CD4-positive, alpha-beta T cell (primary cell): ENCODE data around the gene LHFPL4. TPM values are rescaled to one million over a fixed set of nuclear protein-coding genes. Genes with fewer than 3 reads are reported as not detected.

ENCODE experiments used
- ATAC-seq: fragments of 200-7000 bp; cut with Tn5 transposase; one replicate; pipeline ENCODE4 v1.10.0; 2022; ENCODE audit warnings: mild to moderate bottlenecking; ENCODE audit not compliant: poor library complexity
- CTCF ChIA-PET: fragments of 350-600 bp; sonication (Branson Sonifier 250); formaldehyde crosslinking; loops from one replicate; lab custom pipeline; 2021; ENCODE audit warnings: antibody characterized with exemption, inconsistent platforms; lab: Charles Lee
- POLR2A ChIA-PET: fragments of 350-600 bp; sonication (Branson Sonifier 250); formaldehyde crosslinking; loops from one replicate; lab custom pipeline; 2021; ENCODE audit warnings: antibody characterized with exemption, inconsistent platforms; lab: Charles Lee
- DNase-seq, 14 experiments: peaks; one replicate each; pipeline ENCODE4 v3.0.0-alpha.2; 2013 to 2020; ENCODE audit warnings: mixed read lengths in 2 of 14
- H3K27ac ChIP-seq, 2 donors: one replicate each; pipeline versions ENCODE4 v1.5.1 to v1.7.0; 2013; ENCODE audit warnings: low read length in 2 of 2, low read depth in 1 of 2, mild to moderate bottlenecking in 1 of 2
- H3K27me3 ChIP-seq, 2 experiments: 1 replicate in 1 of 2; 2 replicates in 1 of 2; pipeline versions ENCODE4 v1.6.1 to v1.7.0; 2013; ENCODE audit warnings: low read length in 2 of 2, control low read depth in 1 of 2, mild to moderate bottlenecking in 1 of 2, moderate library complexity in 1 of 2; ENCODE audit not compliant: insufficient read depth in 2 of 2, control insufficient read depth in 1 of 2
- H3K36me3 ChIP-seq: one replicate; pipeline ENCODE4 v1.6.1; 2013; ENCODE audit warnings: low read length, control low read depth; ENCODE audit not compliant: insufficient read depth
- H3K4me1 ChIP-seq: one replicate; pipeline ENCODE4 v1.6.1; 2013; ENCODE audit warnings: low read length, control low read depth; ENCODE audit not compliant: insufficient read depth
- H3K4me3 ChIP-seq: one replicate; pipeline ENCODE4 v1.5.1; 2013; ENCODE audit warnings: mild to moderate bottlenecking, low read length, moderate library complexity
- H3K9me3 ChIP-seq, 2 experiments: 1 replicate in 1 of 2; 2 replicates in 1 of 2; pipeline versions ENCODE4 v1.6.1 to v1.7.0; 2013; ENCODE audit warnings: low read length in 2 of 2, mild to moderate bottlenecking in 2 of 2, control low read depth in 1 of 2, moderate library complexity in 1 of 2; ENCODE audit not compliant: control insufficient read depth in 1 of 2, insufficient read depth in 1 of 2
- H3K27ac Mint-ChIP-seq: one replicate; pipeline ENCODE4 v1.8.0; 2020; ENCODE audit warnings: mixed read lengths
- H3K27me3 Mint-ChIP-seq: one replicate; pipeline ENCODE4 v1.8.0; 2021; ENCODE audit warnings: mixed read lengths
- H3K36me3 Mint-ChIP-seq: one replicate; pipeline ENCODE4 v1.8.0; 2021; ENCODE audit warnings: low read depth, mixed read lengths
- H3K4me1 Mint-ChIP-seq: one replicate; pipeline ENCODE4 v1.8.0; 2021; ENCODE audit warnings: low read depth, mixed read lengths
- H3K4me3 Mint-ChIP-seq: one replicate; pipeline ENCODE4 v1.8.0; 2020; ENCODE audit warnings: mild to moderate bottlenecking, mixed read lengths
- H3K9me3 Mint-ChIP-seq: one replicate; pipeline ENCODE4 v1.8.0; 2020; ENCODE audit warnings: mixed read lengths
- CTCF ChIP-seq: fragments of 200-600 bp; IDR thresholded peaks from one replicate; pipeline ENCODE4 v1.8.0; 2022; ENCODE audit warnings: antibody characterized with exemption, mild to moderate bottlenecking
- intact Hi-C, 2 experiments: fragments of 100-400 bp; cut with DNase I in 1 of 2; cut with micrococcal nuclease in 1 of 2; formaldehyde crosslinking; loops; one replicate each; pipeline versions ENCODE4 v1.15.1 to v1.9.0; 2023 to 2025; cut with DNase I, micrococcal nuclease
- total RNA-seq, 174 experiments: library from RNA in 2 of 174; stranded (reverse) in 2 of 174; gene quantifications; one replicate each; pipeline ENCODE4 v1.2.3 and lab custom pipeline; 2021 to 2026

The LHFPL4 gene
- total RNA-seq, 2 experiments from 2014 or later = not detected

GRCh38 chr3:9548991-9549390, 4.6 kb downstream of the LHFPL4 start:
- Mint-ChIP-seq H3K36me3 (no peaks in the 10 kb centered on the region), H3K27ac (no peak overlapping the region), H3K4me1 (peaks cover 3% of the 10 kb centered on the region), H3K9me3 (peaks cover 5% of the 10 kb centered on the region), H3K4me3 (no peak overlapping the region), H3K27me3 (peaks cover 73% of the 10 kb centered on the region)
- no peak overlapping the region for H3K4me3 ChIP-seq
- CTCF ChIA-PET = no interaction called here
- no peak for ATAC-seq
- H3K27me3 ChIP-seq = peaks cover 30 to 34% of the 10 kb centered on the region in 2 experiments
- DNase-seq = no peak
- H3K36me3 ChIP-seq = no peaks in the 10 kb centered on the region
- H3K4me1 ChIP-seq = peaks cover 7% of the 10 kb centered on the region
- POLR2A ChIA-PET = no interaction called here
- peaks cover 0 to 11% of the 10 kb centered on the region in 2 experiments for H3K9me3 ChIP-seq
- no peak overlapping the region for H3K27ac ChIP-seq
- TF ChIP-seq CTCF = no peak
- intact Hi-C loops = no loop called here

GRCh38 chr3:9542182-9542581, 11.4 kb downstream of the LHFPL4 start:
- POLR2A ChIA-PET = no interaction called here
- CTCF ChIA-PET = no interaction called here

GRCh38 chr3:9536212-9536611, 17.4 kb downstream of the LHFPL4 start:
- ChIA-PET CTCF (no interaction called here), POLR2A (no interaction called here)
- no peak overlapping the region for H3K27ac Mint-ChIP-seq
- H3K36me3 Mint-ChIP-seq = no peaks in the 10 kb centered on the region
- H3K27me3 Mint-ChIP-seq = peaks cover 27% of the 10 kb centered on the region
- TF ChIP-seq CTCF = no peak
- no peaks in the 10 kb centered on the region for H3K9me3 Mint-ChIP-seq
- no peaks in the 10 kb centered on the region for H3K4me1 ChIP-seq
- ATAC-seq (no peak), DNase-seq (no peak)
- H3K4me1 Mint-ChIP-seq = no peaks in the 10 kb centered on the region
- no peaks in the 10 kb centered on the region for H3K9me3 ChIP-seq
- no peak overlapping the region for H3K4me3 Mint-ChIP-seq
- H3K27me3 ChIP-seq = peaks cover 6 to 15% of the 10 kb centered on the region in 2 experiments
- H3K36me3 ChIP-seq = no peaks in the 10 kb centered on the region
- H3K27ac ChIP-seq = no peak overlapping the region
- no peak overlapping the region for H3K4me3 ChIP-seq
- intact Hi-C loops = no loop called here

More at GRCh38 chr3:9542182-9542581, 11.4 kb downstream of the LHFPL4 start:
- Mint-ChIP-seq H3K27me3 (peaks cover 32% of the 10 kb centered on the region), H3K4me3 (no peak overlapping the region), H3K9me3 (no peaks in the 10 kb centered on the region), H3K27ac (no peak overlapping the region), H3K36me3 (no peaks in the 10 kb centered on the region), H3K4me1 (no peaks in the 10 kb centered on the region)
- Histone ChIP-seq H3K27ac (no peak overlapping the region), H3K4me3 (no peak overlapping the region), H3K4me1 (no peaks in the 10 kb centered on the region), H3K9me3 (peaks cover 0 to 8% of the 10 kb centered on the region in 2 experiments), H3K36me3 (no peaks in the 10 kb centered on the region), H3K27me3 (peaks cover 3 to 9% of the 10 kb centered on the region in 2 experiments)
- no peak for TF ChIP-seq CTCF
- DNase-seq = no peak
- no peak for ATAC-seq
- intact Hi-C loops = no loop called here
